ENCODE results near the gene LRRC3C.

GRCh38 chr17:39972271-39972670 lies 44.7 kb downstream of the LRRC3C start:
- TF ChIP-seq, protein P1, sequence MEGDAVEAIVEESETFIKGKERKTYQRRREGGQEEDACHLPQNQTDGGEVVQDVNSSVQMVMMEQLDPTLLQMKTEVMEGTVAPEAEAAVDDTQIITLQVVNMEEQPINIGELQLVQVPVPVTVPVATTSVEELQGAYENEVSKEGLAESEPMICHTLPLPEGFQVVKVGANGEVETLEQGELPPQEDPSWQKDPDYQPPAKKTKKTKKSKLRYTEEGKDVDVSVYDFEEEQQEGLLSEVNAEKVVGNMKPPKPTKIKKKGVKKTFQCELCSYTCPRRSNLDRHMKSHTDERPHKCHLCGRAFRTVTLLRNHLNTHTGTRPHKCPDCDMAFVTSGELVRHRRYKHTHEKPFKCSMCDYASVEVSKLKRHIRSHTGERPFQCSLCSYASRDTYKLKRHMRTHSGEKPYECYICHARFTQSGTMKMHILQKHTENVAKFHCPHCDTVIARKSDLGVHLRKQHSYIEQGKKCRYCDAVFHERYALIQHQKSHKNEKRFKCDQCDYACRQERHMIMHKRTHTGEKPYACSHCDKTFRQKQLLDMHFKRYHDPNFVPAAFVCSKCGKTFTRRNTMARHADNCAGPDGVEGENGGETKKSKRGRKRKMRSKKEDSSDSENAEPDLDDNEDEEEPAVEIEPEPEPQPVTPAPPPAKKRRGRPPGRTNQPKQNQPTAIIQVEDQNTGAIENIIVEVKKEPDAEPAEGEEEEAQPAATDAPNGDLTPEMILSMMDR (IDR thresholded peaks at IDR 0.05): no peak
- no peak for TF ChIP-seq POLR2A (IDR thresholded peaks at IDR 0.05)
